ENCODE data around the gene FRMD4B.

GRCh38 chr3:69323941-69324340, 61.9 kb downstream of the FRMD4B start:
- TF ChIP-seq POLR2A (IDR thresholded peaks at IDR 0.05) (no peak), CTCF (IDR thresholded peaks at IDR 0.05) (no peak)
